CD4-positive, alpha-beta T cell (primary cell): ENCODE measurements around the gene CHAC2. TPM values are rescaled to one million over a fixed set of nuclear protein-coding genes. Genes with fewer than 3 reads are reported as not detected.

ENCODE experiments used
- ATAC-seq: fragments of 200-7000 bp; cut with Tn5 transposase; one replicate; pipeline ENCODE4 v1.10.0; 2022; ENCODE audit warnings: mild to moderate bottlenecking; ENCODE audit not compliant: poor library complexity
- CTCF ChIA-PET: fragments of 350-600 bp; sonication (Branson Sonifier 250); formaldehyde crosslinking; loops from one replicate; lab custom pipeline; 2021; ENCODE audit warnings: antibody characterized with exemption, inconsistent platforms; lab: Charles Lee
- POLR2A ChIA-PET: fragments of 350-600 bp; sonication (Branson Sonifier 250); formaldehyde crosslinking; loops from one replicate; lab custom pipeline; 2021; ENCODE audit warnings: antibody characterized with exemption, inconsistent platforms; lab: Charles Lee
- DNase-seq, 14 experiments: peaks; one replicate each; pipeline ENCODE4 v3.0.0-alpha.2; 2013 to 2020; ENCODE audit warnings: mixed read lengths in 2 of 14
- H3K27ac ChIP-seq, 2 donors: one replicate each; pipeline versions ENCODE4 v1.5.1 to v1.7.0; 2013; ENCODE audit warnings: low read length in 2 of 2, low read depth in 1 of 2, mild to moderate bottlenecking in 1 of 2
- H3K27me3 ChIP-seq, 2 experiments: 1 replicate in 1 of 2; 2 replicates in 1 of 2; pipeline versions ENCODE4 v1.6.1 to v1.7.0; 2013; ENCODE audit warnings: low read length in 2 of 2, control low read depth in 1 of 2, mild to moderate bottlenecking in 1 of 2, moderate library complexity in 1 of 2; ENCODE audit not compliant: insufficient read depth in 2 of 2, control insufficient read depth in 1 of 2
- H3K36me3 ChIP-seq: one replicate; pipeline ENCODE4 v1.6.1; 2013; ENCODE audit warnings: low read length, control low read depth; ENCODE audit not compliant: insufficient read depth
- H3K4me1 ChIP-seq: one replicate; pipeline ENCODE4 v1.6.1; 2013; ENCODE audit warnings: low read length, control low read depth; ENCODE audit not compliant: insufficient read depth
- H3K4me3 ChIP-seq: one replicate; pipeline ENCODE4 v1.5.1; 2013; ENCODE audit warnings: mild to moderate bottlenecking, low read length, moderate library complexity
- H3K9me3 ChIP-seq, 2 experiments: 1 replicate in 1 of 2; 2 replicates in 1 of 2; pipeline versions ENCODE4 v1.6.1 to v1.7.0; 2013; ENCODE audit warnings: low read length in 2 of 2, mild to moderate bottlenecking in 2 of 2, control low read depth in 1 of 2, moderate library complexity in 1 of 2; ENCODE audit not compliant: control insufficient read depth in 1 of 2, insufficient read depth in 1 of 2
- H3K27ac Mint-ChIP-seq: one replicate; pipeline ENCODE4 v1.8.0; 2020; ENCODE audit warnings: mixed read lengths
- H3K27me3 Mint-ChIP-seq: one replicate; pipeline ENCODE4 v1.8.0; 2021; ENCODE audit warnings: mixed read lengths
- H3K36me3 Mint-ChIP-seq: one replicate; pipeline ENCODE4 v1.8.0; 2021; ENCODE audit warnings: low read depth, mixed read lengths
- H3K4me1 Mint-ChIP-seq: one replicate; pipeline ENCODE4 v1.8.0; 2021; ENCODE audit warnings: low read depth, mixed read lengths
- H3K4me3 Mint-ChIP-seq: one replicate; pipeline ENCODE4 v1.8.0; 2020; ENCODE audit warnings: mild to moderate bottlenecking, mixed read lengths
- H3K9me3 Mint-ChIP-seq: one replicate; pipeline ENCODE4 v1.8.0; 2020; ENCODE audit warnings: mixed read lengths
- CTCF ChIP-seq: fragments of 200-600 bp; IDR thresholded peaks from one replicate; pipeline ENCODE4 v1.8.0; 2022; ENCODE audit warnings: antibody characterized with exemption, mild to moderate bottlenecking
- intact Hi-C, 2 experiments: fragments of 100-400 bp; cut with DNase I in 1 of 2; cut with micrococcal nuclease in 1 of 2; formaldehyde crosslinking; loops; one replicate each; pipeline versions ENCODE4 v1.15.1 to v1.9.0; 2023 to 2025; cut with DNase I, micrococcal nuclease
- total RNA-seq, 174 experiments: library from RNA in 2 of 174; stranded (reverse) in 2 of 174; gene quantifications; one replicate each; pipeline ENCODE4 v1.2.3 and lab custom pipeline; 2021 to 2026

Gene CHAC2
- total RNA-seq, 2 experiments from 2014 or later = 0.47 to 0.85 TPM

- H3K4me1 Mint-ChIP-seq = peaks cover 18% of the 10 kb centered on the region
- no peak overlapping the region for H3K4me3 Mint-ChIP-seq
- H3K36me3 Mint-ChIP-seq = peaks cover 49% of the 10 kb centered on the region
- no peak overlapping the region for H3K4me3 ChIP-seq
- H3K4me1 ChIP-seq = peaks cover 8% of the 10 kb centered on the region
- H3K9me3 Mint-ChIP-seq = no peaks in the 10 kb centered on the region
- intact Hi-C loops = no loop called here
- no peaks in the 10 kb centered on the region for H3K9me3 ChIP-seq
- no peak for TF ChIP-seq CTCF
- H3K27ac Mint-ChIP-seq = no peak overlapping the region
- H3K27me3 Mint-ChIP-seq = no peaks in the 10 kb centered on the region
- ChIA-PET POLR2A (no interaction called here), CTCF (no interaction called here)
- H3K27ac ChIP-seq = no peak overlapping the region
- H3K27me3 ChIP-seq = no peaks in the 10 kb centered on the region
- ATAC-seq (no peak), DNase-seq (no peak)
- peaks cover 34% of the 10 kb centered on the region for H3K36me3 ChIP-seq
These were observed 26.2 kb downstream of the CHAC2 start for GRCh38 chr2:53793821-53794220.

- Mint-ChIP-seq H3K4me1 (no peaks in the 10 kb centered on the region), H3K9me3 (no peaks in the 10 kb centered on the region), H3K4me3 (no peak overlapping the region), H3K27ac (no peak overlapping the region), H3K36me3 (peaks cover 88% of the 10 kb centered on the region), H3K27me3 (no peaks in the 10 kb centered on the region)
- H3K27ac ChIP-seq = no peak overlapping the region
- H3K36me3 ChIP-seq = peaks cover 61% of the 10 kb centered on the region
- no peaks in the 10 kb centered on the region for H3K4me1 ChIP-seq
- H3K9me3 ChIP-seq = no peaks in the 10 kb centered on the region
- TF ChIP-seq CTCF = no peak
- H3K4me3 ChIP-seq = no peak overlapping the region
- H3K27me3 ChIP-seq = no peaks in the 10 kb centered on the region
- ChIA-PET POLR2A (no interaction called here), CTCF (interaction anchor here (1.7 kb wide), 1 partner anchor 21 kb away, joined by 3 read pairs; no protein-coding TSS in a partner anchor)
- DNase-seq = no peak
- ATAC-seq = no peak
- intact Hi-C loops = no loop called here
These were observed 33.9 kb downstream of the CHAC2 start for GRCh38 chr2:53801547-53801946.

- H3K27me3 ChIP-seq = no peaks in the 10 kb centered on the region
- no peaks in the 10 kb centered on the region for H3K27me3 Mint-ChIP-seq
- no peak overlapping the region for H3K27ac ChIP-seq
- ChIA-PET POLR2A (no interaction called here), CTCF (no interaction called here)
- no peaks in the 10 kb centered on the region for H3K4me1 Mint-ChIP-seq
- ATAC-seq = no peak
- no peaks in the 10 kb centered on the region for H3K9me3 ChIP-seq
- peaks cover 58% of the 10 kb centered on the region for H3K36me3 ChIP-seq
- intact Hi-C loops = no loop called here
- no peak overlapping the region for H3K4me3 ChIP-seq
- H3K4me1 ChIP-seq = no peaks in the 10 kb centered on the region
- no peak overlapping the region for H3K27ac Mint-ChIP-seq
- TF ChIP-seq CTCF = no peak
- peaks cover 95% of the 10 kb centered on the region for H3K36me3 Mint-ChIP-seq
- H3K4me3 Mint-ChIP-seq = no peak overlapping the region
- H3K9me3 Mint-ChIP-seq = no peaks in the 10 kb centered on the region
- DNase-seq = no peak
These were observed 35.1 kb downstream of the CHAC2 start for GRCh38 chr2:53802617-53803151.
